ENCODE data around the gene PXDC1. TPM values are rescaled to one million over a fixed set of nuclear protein-coding genes. Genes with fewer than 3 reads are reported as not detected.
"Not testable (repeated sequence)": the region's sequence is repeated elsewhere in the genome, so short reads cannot be mapped to it uniquely, and the experiment has no call there.

PXDC1 gene
- total RNA-seq, 1 experiment from 2014 or later = 59.0 TPM

DNA sequence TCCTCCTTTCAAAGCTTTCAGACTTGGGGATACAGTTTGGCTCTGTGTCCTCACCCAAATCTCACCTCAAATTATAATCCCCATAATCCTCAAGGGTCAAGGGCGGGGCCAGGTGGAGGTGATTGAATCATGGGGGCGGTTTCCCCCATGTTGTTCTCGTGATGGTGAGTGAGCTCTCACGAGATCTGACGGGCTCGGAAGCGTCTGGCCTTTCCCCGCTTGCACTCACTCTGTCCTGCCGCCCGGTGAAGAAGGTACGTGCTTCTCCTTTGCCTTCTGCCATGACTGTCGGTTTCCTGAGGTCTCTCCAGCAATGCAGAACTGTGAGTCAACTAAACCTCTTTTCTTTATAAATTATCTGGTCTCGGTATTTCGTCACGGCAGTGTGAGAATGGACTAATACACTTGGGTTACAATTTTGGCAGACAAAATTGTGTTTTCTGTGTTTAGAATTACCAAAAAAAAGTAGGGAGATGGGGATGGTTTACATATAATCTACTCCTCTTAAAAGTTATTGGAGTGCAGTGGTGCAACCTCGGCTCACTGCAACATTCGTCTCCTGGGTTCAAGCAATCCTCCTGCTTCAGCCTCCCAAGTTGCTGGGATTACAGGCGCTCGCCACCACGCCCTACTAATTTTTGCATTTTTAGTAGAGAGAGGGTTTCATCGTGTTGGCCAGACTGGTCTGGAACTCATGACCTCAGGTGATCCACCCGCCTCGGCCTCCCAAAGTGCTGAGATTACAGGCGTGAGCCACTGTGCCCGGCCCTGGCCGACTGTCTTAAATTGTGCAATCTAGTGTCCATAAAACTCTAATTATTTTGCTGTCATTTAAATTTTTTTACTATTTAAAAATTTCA lies 33.6 kb upstream of the PXDC1 start:
- in situ Hi-C loops (cut with HindIII; ENCODE audit: low pct_unique_long_range_greater_than_20kb, low sequenced_read_pairs) = no loop called here
- no peak for DNase-seq (ENCODE audit: low read depth, low spot score)

DNA sequence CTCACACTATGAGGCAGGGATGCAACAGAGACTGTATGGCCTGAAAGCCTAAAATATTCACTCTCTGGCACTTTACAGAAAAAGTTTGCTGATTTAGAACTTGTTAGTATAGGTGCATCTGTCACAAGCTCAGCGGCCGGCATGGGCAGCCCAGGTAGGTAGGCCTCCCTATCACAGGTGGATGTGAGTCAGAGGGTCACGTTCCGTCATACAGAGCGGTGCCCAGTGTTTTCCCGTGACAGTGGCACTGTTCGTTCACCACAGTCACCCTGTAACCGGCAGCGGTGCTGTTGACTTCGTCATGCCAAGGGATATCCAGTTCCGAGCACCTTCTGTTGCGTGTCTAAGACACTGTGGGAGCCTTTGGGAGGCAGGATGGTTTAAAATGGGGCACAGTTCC lies 32.9 kb upstream of the PXDC1 start:
- in situ Hi-C loops (cut with HindIII; ENCODE audit: low pct_unique_long_range_greater_than_20kb, low sequenced_read_pairs) = no loop called here
- no peak for DNase-seq (ENCODE audit: low read depth, low spot score)

DNA sequence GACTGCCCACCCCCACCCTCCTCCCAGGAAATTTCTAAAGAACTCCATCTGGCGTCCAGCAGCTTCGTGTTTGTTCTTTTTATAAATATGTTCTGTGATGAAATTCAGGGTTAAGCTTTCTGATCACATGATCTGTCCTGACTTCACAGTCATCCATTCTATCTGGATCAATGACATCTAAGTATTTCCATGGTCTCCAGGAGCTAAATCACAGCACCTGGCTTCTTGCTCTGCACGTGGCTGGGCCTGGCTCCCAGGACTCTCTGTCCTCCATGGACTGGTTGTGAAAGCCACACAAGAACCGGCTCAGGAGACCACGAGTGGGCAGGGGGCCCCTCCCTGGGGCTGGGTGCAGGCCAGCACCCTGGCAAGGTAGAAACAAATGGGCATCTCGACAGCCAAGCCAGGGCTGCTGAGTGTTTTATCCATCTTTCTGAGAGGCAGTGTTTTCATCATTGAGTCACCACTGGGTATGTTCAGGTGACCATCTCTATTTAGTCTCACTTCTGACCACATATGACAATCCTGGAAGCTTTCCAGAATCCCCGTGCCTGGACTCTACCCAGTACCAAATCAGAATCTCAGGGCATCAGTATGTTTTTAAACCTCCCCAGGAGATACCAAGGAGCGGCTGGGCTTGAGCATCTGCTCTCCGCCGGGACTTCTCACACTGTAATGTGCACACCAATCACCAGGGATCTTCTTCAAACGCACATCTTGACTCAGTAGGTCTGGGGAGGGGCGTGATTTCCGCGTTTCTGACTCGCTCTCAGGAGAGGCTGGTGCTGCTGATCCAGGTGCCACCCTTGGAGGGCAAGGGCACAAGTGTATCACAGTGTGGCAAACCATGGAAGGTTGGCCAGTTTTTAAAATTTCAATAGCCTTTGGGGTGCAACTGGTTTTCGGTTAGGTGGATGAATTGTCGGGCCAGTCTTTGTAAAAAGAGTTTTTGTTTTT lies 31.6 kb upstream of the PXDC1 start:
- in situ Hi-C loops (cut with HindIII; ENCODE audit: low pct_unique_long_range_greater_than_20kb, low sequenced_read_pairs) = no loop called here
- no peak for DNase-seq (ENCODE audit: low read depth, low spot score)

DNA sequence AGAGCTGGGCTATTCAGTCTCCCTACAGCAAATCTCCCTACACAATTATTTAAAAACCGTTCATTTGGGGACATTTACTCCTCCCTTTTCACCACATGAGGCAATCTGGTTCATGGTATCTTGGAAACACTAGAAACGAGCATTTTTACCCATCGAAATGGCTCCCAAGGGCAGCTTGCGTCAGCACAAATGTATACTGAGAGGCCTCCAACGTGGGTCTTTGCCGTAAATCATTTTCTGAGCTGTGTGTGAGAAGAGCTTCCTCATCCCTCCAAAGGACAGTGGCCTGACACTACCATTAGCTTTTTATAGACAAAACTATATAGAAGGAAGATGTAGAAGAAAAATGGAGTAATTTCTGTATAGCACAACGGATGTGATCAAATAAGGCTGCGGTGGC lies 30.0 kb upstream of the PXDC1 start:
- in situ Hi-C loops (cut with HindIII; ENCODE audit: low pct_unique_long_range_greater_than_20kb, low sequenced_read_pairs) = no loop called here
- DNase-seq (ENCODE audit: low read depth, low spot score) = no peak

DNA sequence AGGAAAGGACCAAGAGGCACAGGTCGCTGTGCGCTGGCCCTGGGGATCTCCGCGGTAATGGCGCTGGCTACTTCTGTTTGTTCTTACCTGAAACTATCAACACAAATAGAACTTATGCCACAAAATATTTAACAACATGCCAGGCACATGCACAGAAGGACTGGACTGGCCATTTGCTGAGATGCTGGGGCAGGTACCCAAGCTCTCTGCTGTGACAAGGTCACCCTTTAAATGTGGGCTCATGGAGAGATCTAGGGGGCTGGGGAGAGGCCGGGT lies 28.0 kb upstream of the PXDC1 start:
- in situ Hi-C loops (cut with HindIII; ENCODE audit: low pct_unique_long_range_greater_than_20kb, low sequenced_read_pairs) = no loop called here
- no peak for DNase-seq (ENCODE audit: low read depth, low spot score)

DNA sequence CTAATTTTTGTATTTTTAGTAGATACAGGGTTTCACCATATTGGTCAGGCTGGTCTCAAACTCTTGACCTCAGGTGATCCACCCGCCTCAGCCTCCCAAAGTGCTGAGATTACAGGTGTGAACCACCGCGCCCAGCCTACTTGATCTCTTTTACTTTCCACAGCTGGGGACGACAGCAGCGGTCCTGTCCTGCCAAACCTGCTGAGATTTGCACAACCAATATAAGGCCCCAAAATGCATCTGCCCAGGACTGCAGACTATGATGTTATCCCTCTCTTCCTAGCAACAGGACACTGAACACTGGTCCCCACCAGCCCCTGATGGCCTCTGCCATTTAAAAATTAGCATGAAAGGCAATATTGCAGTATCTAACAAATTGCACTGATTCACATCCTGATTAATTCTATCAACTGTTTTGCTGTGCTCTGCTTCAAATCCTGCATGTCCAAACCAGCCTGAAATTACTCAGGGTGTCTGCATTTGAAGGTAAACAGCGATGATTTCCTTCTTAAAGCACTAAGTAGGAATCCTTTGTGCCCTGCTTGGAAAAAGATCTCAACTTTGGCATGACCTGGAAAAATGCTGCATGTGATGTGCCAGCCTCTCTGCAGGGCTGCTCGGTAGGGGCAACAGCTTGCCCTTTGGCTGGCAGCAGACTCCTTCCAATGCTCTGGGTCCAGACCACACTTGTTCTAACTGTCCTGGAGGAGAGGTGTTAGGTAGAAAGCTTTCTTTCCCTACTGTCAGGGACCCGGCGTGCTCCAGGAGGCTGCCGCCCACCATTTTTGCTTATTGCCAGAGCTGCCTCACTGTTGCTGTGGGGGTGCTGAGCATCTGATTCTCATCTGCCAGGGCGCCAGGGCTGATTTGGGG lies 27.4 kb upstream of the PXDC1 start:
- DNase-seq (ENCODE audit: low read depth, low spot score) = no peak
- in situ Hi-C loops (cut with HindIII; ENCODE audit: low pct_unique_long_range_greater_than_20kb, low sequenced_read_pairs) = no loop called here

DNA sequence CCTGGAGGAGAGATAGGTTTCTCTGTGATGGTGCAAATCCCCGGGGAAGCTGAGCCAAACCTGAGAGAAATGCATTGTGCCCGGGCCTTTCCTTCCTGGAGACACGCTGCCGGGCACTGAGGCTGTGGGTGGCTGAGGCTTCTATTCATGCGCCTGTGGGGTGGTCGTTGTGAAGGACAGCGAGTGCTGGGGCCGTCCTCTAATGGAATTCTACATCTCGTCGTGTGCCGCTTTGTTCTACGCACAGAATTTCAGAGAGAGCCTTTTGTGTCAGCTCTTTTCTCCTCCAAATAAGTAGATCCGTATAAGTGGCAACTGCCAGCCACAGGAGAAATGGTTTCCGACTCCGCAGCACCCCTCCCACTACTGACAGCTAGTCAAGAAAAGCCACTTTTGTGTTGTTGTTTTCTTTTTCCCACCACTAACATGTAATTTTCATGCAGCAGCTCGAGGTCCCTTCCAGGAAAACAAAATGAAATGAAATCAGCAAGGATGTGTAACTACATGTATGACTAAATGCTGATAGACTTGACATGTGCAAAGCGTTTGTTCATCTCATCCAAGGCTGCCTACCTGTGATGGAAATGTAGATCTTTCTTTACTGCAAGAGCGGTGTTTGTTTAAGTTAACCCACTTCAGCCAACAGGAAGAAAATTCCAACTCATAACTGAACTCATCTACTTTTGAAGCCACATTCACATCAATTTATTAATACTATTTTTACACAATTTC lies 26.4 kb upstream of the PXDC1 start:
- in situ Hi-C loops (cut with HindIII; ENCODE audit: low pct_unique_long_range_greater_than_20kb, low sequenced_read_pairs) = no loop called here
- no peak for DNase-seq (ENCODE audit: low read depth, low spot score)

DNA sequence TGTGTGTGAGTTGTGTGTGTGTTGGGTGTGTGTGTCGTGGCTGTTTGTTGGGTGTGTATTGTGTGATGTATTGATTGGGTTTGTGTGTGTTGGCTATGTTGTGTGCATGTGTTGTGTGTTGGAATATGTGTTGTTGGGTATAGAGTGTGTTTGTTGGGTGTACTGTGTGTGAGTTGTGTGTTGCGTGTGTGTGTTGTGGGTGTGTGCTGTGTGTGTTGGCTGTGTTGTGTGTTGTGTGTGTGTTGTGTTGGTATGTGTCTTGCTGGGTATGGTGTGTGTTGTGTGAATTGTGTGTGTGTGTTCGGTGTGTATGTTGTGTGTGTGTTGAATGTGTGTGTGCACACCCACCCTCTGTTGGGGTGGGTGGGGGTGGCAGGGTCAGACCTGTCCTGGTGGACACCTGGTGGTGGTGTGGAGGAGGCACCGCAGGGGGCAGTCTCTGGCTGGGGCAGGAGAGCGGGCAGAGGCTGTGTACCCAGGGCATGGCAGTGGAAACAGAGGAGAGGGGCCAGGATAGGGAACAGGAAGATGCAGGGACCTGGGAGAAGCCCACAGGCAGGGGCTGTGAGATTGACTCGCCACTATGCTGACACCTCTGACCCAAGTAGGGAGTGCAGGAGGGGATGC lies 25.5 kb upstream of the PXDC1 start:
- in situ Hi-C loops (cut with HindIII; ENCODE audit: low pct_unique_long_range_greater_than_20kb, low sequenced_read_pairs) = no loop called here
- DNase-seq (ENCODE audit: low read depth, low spot score) = peak; percentile 32

DNA sequence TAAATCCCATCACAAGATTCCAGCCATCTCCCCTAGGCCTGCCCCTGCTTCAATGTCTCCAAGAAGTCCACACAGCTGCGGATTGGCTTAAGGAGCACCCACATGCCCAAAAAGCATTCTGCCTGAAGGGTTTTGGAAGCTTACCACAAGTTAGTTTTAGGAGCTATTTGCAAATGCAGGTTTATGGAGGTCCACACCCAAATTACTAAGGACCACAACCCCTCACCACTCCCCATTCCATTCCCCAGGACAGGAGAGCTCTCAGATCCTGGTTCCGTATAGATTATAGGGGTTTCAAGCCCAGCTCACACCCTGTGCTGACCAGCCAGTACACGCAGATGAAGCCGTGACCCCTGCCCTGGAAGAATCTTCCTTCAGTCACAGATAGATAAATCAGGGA lies 24.3 kb upstream of the PXDC1 start:
- no peak for DNase-seq (ENCODE audit: low read depth, low spot score)
- in situ Hi-C loops (cut with HindIII; ENCODE audit: low pct_unique_long_range_greater_than_20kb, low sequenced_read_pairs) = no loop called here

DNA sequence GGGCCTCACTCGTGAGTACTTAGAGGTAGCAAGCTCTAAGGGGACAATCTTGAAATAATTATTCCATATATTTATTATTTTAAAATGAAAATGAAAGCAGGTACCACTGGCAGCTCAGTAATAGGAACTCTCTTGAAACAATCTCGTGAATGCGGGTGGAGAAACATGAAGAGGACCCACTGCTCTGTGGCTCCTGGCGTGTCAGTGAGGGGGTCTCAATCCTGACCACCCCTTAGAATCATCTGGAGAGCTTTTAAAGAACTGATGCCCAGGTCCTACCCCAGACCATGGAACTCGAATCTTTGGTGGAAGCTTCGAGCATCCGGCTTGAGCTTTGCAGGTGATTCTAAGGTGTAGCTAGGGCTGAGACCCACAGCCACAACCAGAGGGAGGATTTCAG lies 23.9 kb upstream of the PXDC1 start:
- DNase-seq (ENCODE audit: low read depth, low spot score) = no peak

DNA sequence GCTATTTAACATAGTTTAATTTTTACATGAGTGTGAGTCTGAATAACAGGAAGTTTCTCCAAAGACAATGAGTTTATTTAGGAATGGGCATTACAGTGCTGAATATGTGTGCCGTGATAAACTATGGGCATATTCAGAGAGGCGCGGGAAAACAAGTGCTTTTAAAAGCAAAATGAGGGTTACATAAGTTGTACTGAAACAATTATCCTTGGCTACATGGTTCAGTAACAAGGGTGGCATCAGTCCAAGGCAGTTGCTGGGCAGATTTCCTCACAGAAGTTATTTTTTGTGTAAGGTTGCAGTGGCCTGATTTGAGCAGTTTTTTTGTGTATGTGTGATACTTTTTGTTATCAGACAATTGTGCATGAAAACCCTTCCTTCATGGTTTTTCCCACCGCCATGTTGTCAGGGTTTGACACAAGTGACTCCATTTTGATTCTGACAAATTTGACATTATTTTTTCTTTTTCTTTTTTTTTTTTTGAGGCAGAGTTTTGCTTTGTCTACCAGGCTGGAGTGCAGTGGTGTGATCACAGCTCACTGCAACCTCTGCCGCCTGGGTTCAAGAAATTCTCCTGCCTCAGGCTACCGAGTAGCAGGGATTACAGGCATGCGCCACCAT lies 22.3 kb upstream of the PXDC1 start:
- in situ Hi-C loops (cut with HindIII; ENCODE audit: low pct_unique_long_range_greater_than_20kb, low sequenced_read_pairs) = no loop called here
- peak; percentile 65 for DNase-seq (ENCODE audit: low read depth, low spot score)

More for the DNA sequence above, 23.9 kb upstream of the PXDC1 start:
- in situ Hi-C loops (cut with HindIII; ENCODE audit: low pct_unique_long_range_greater_than_20kb, low sequenced_read_pairs) = no loop called here

DNA sequence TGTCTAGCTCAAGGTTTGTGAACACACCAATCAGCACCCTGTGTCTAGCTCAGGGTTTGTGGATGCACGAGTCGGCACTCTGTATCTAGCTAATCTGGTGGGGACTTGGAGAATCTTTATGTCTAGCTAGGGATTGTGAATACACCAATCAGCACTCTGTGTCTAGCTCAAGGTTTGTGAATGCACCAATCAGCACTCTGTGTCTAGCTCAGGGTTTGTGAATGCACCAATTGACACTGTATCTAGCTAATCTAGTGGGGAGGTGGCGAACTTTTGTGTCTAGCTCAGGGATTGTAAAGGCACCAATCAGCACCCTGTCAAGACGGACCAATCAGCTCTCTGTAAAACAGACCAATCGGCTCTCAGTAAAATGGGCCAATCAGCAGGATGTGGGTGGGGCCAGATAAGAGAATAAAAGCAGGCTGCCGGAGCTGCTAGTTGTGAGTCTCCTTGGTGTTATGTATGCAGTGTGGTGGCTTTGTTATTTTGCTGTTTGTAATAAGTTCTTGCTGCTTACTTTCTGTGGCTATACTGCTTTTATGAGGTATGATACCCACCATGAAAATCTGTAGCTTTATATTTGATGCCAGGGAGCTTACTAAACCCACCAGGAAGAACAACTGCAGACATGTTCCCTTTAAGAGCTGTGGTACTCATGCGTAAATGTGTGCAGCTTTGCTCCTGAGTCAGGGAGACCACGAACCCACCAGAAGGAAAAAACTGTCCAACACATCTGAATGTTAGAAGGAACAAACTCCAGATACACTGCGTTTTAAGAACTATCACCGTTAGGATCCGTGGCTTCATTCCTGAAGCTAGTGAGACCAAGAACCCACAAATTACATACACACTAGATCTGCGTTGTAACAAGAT lies 20.9 kb upstream of the PXDC1 start:
- in situ Hi-C loops (cut with HindIII; ENCODE audit: low pct_unique_long_range_greater_than_20kb, low sequenced_read_pairs); DNase-seq (ENCODE audit: low read depth, low spot score): not testable (repeated sequence)

DNA sequence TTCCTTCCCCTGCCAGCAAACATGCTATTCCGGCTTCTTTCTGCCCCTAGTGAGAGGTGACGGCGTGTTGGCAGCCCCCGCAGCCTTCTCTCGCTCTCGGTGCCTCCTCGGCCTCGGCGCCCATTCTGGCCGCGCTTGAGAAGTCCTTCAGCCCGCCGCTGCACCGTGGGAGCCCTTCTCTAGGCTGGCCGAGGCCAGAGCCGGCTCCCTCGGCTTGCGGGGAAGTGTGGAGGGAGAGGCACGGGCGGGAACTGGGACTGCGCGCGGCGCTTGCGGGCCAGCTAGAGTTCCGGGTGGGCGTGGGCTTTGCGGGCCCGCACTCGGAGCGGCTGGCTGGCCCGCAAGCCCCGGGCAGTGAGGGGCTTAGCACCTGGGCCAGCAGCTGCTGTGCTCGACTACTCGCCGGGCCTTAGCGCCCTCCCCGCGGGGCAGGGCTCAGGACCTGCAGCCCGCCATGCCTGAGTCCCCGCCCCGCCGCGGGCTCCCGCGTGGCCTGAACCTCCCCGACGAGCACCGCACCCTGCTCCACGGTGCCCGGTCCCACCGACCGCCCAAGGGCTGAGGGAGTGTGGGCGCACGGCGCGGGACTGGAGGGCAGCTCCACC lies 20.0 kb upstream of the PXDC1 start:
- DNase-seq (ENCODE audit: low read depth, low spot score) = no peak
- in situ Hi-C loops (cut with HindIII; ENCODE audit: low pct_unique_long_range_greater_than_20kb, low sequenced_read_pairs) = no loop called here

DNA sequence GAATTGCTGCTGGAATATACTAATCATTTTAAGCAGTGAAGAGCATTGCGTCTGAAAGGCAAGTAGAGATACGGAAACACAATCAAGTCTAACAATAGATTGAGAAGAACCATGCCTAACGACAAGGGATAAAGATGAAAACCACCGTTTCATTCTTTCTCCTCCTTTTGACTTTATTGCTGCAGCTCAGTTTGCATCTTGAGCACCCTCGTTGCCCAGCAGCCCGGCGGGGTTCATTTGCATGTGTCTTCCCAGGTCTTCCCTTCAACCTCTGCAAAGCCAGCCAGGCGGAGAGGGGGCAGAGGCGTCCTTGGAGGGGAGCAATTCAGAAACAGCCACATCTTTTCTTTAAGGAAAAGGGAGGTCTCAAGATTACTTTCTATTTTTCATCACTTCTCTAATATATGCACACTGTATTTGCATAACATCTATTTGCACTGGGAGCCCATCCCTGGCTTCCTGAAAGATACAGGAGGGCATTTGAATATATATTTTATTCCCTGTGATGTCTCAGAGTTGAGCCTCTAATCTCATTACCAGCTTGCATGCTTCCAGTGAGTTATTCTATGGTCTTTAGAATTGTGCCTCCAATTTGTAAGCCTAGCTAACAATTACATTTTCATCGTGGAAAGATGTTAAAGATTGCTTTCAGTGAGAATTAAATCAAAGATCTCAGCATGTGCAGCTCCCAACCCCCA lies 18.7 kb upstream of the PXDC1 start:
- in situ Hi-C loops (cut with HindIII; ENCODE audit: low pct_unique_long_range_greater_than_20kb, low sequenced_read_pairs) = no loop called here
- DNase-seq (ENCODE audit: low read depth, low spot score) = no peak

DNA sequence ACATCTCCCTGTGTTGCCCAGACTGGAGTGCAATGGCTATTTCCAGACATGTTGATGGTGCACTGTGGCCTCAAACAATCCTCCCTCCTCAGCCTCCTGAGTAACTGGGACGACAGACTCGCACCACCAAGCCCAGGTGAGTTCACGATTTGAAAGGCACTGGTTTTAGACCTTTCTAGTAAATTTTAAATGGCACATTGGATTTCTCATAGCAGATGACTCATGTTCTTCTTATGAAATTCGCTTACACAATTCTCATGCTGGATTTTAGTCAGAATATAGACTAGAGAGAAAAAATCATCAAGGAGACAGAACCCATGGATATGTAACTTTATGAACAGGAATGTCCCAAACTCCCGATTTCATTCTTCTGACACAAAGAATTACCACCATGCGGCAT lies 18.1 kb upstream of the PXDC1 start:
- DNase-seq (ENCODE audit: low read depth, low spot score) = no peak
- in situ Hi-C loops (cut with HindIII; ENCODE audit: low pct_unique_long_range_greater_than_20kb, low sequenced_read_pairs) = no loop called here
